ENCODE measurements around the gene DLGAP1.

- TF ChIP-seq CTCF (conservative IDR thresholded peaks at IDR 0.05; ENCODE audit: low read depth, low read length) (no peak), POLR2A (IDR thresholded peaks at IDR 0.05; ENCODE audit: low read depth, low read length) (no peak), MAZ (IDR thresholded peaks at IDR 0.05; ENCODE audit: borderline replicate concordance, low read depth, low read length) (no peak), MAFK (IDR thresholded peaks at IDR 0.05; ENCODE audit: low read depth, low read length) (no peak), USF2 (IDR thresholded peaks at IDR 0.05; ENCODE audit: low read depth, low read length) (no peak), CEBPB (IDR thresholded peaks at IDR 0.05; ENCODE audit: low read depth, low read length) (no peak), RAD21 (IDR thresholded peaks at IDR 0.05; ENCODE audit: low read length) (no peak), SMC3 (IDR thresholded peaks at IDR 0.05; ENCODE audit: low read depth, low read length) (no peak), MXI1 (IDR thresholded peaks at IDR 0.05; ENCODE audit: borderline replicate concordance, low read depth, low read length) (no peak), ELK1 (IDR thresholded peaks at IDR 0.05; ENCODE audit: borderline replicate concordance, low read depth, low read length) (no peak), RCOR1 (IDR thresholded peaks at IDR 0.05; ENCODE audit: insufficient replicate concordance, low read length) (no peak), FOS (IDR thresholded peaks at IDR 0.05; ENCODE audit: low read depth, low read length) (no peak), BHLHE40 (IDR thresholded peaks at IDR 0.05; ENCODE audit: low read depth, low read length) (no peak), RFX5 (IDR thresholded peaks at IDR 0.05; ENCODE audit: low read depth, low read length) (no peak)
Measured at GRCh38 chr18:4282954-4283353, 172.2 kb downstream of the DLGAP1 start.
